HG03460 (cell line): ENCODE results near the gene MAD2L1.
A peak's percentile ranks its signal among the peaks of the same experiment; 100 is the strongest.

ENCODE experiments used
- ATAC-seq: cut with Tn5 transposase; IDR thresholded peaks from one replicate; pipeline ENCODE4 v1.9.1; 2021; ENCODE audit not compliant: unreplicated experiment

MAD2L1 gene

GRCh38 chr4:120059036-120059435 lies 7.6 kb downstream of the MAD2L1 start:
- ATAC-seq: no peak

- no peak for ATAC-seq
Observed at GRCh38 chr4:120057416-120057815, 9.2 kb downstream of the MAD2L1 start.

GRCh38 chr4:120056246-120056645 lies 10.4 kb downstream of the MAD2L1 start:
- no peak for ATAC-seq

DNA sequence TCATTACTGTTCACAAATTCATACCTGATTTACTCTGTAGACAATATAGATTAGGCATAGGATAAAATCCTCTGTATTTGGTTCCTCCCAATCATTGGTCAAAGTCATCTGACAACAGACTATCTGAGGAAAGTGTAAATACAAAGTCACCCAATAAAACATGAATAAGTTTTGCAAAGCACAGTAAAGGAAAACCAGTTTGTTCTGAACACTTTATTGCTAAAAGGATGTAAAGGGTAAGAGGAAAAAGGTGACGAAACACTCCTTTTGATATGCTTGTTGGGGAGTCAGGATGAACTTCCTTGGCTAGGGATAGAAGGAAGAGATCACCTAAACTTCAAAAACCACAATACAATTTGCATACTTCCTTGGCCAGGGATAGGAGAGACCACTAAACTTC lies 10.9 kb downstream of the MAD2L1 start:
- ATAC-seq: no peak

DNA sequence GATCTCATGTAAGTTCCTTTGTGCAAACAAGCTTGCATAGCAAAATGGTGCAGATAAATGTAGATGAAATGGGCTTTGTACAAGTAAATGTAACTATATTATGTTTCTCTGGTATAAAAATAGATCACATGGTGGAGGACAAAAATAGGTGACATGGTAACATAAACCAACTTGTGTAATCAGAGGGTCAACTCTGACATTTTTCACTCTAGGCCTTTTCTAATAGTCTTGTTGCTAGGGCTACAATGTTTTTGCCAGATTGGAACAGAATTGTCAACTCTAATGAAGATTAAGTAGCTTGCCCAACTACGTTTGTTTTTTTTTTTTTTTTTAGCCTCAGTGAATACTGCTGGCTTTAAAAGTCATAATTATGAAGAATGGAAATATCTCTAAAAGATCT lies 11.5 kb downstream of the MAD2L1 start:
- ATAC-seq: no peak

GRCh38 chr4:120053911-120054310 lies 12.7 kb downstream of the MAD2L1 start:
- peak; percentile 45 for ATAC-seq

GRCh38 chr4:120052856-120053255 lies 13.8 kb downstream of the MAD2L1 start:
- no peak for ATAC-seq

DNA sequence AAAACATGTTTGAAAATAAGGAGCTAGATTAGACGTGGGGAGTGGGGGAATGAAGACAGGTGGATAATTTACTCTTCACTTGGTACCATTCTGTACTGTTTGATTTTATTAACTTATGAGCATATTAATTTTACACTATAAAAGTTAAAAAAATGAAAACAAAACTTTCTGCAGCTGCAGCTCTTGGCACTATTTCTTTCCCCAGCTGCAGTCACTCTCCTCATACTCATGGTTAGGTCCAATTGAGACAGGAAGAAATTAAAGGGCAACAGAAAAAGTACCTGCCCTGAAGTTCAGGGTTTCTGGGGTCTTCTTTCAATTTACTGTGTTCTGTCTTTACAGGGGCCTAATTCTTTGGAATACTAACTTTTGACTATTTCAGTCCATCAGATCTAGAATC lies 15.4 kb downstream of the MAD2L1 start:
- no peak for ATAC-seq

DNA sequence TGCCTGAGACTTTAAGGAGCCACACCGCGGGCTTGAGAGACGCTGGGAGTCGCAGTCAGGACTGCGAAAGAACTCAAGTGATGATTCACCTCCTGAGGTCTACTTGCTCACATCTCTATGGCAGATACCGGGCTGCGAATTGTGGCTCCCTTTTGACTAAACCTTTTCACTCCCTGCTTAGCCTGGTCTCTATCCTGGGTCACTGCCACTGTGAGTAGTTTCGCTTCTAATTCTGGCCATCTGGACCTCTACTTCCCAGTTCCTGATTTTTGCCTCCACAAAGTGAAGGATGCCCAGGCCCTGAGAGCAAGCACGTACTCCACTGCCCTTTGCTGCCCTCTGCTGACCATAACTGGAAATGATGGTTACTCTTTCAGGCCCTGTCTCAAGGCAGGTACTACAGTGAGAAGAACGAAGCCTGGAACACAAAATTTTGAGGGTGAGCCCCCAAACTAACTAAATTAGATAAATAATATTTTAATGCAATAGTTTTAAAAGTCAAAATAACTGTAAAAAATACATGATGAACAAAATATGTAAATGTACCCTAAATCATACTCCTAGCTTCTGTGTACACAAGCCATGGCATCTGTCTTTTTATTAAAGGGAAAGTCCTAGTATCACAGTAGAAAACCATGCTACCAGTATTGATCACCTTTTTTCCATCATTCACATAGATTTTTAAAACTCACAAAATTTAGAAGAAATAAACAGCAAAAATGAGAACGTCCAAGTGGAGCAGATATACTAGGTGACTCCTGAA lies 16.7 kb downstream of the MAD2L1 start:
- peak; percentile 89 for ATAC-seq

GRCh38 chr4:120043828-120044227 lies 22.8 kb downstream of the MAD2L1 start:
- no peak for ATAC-seq

GRCh38 chr4:120037411-120037810 lies 29.2 kb downstream of the MAD2L1 start:
- ATAC-seq: no peak

- no peak for ATAC-seq
Observed at GRCh38 chr4:120034913-120035312, 31.7 kb downstream of the MAD2L1 start.

DNA sequence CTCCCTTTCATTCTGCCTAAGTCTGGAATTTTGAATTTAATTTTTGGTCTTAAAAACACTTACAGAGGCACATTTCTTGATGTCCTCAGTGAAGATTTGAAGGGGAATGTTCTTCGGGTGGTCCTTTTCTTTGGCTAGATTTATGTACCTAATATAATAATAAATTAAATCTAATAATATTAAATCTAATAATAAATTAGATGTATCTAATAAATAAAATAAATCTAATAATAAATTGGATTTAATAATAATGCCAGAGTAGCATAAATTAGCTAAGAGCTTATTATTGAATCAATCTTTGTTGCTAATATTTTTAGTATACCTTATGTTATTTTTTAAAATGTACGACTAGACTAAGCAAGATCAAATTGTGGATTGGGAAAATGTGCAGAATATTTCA lies 39.8 kb downstream of the MAD2L1 start:
- no peak for ATAC-seq

GRCh38 chr4:120025516-120025915 lies 41.1 kb downstream of the MAD2L1 start:
- ATAC-seq: no peak

- no peak for ATAC-seq
Observed at GRCh38 chr4:120018786-120019185, 47.9 kb downstream of the MAD2L1 start.

- ATAC-seq: no peak
Observed at GRCh38 chr4:120017939-120018692, 48.5 kb downstream of the MAD2L1 start.

GRCh38 chr4:120011725-120012124 lies 54.9 kb downstream of the MAD2L1 start:
- ATAC-seq: no peak

- ATAC-seq: no peak
Observed at GRCh38 chr4:120010646-120011045, 56.0 kb downstream of the MAD2L1 start.

DNA sequence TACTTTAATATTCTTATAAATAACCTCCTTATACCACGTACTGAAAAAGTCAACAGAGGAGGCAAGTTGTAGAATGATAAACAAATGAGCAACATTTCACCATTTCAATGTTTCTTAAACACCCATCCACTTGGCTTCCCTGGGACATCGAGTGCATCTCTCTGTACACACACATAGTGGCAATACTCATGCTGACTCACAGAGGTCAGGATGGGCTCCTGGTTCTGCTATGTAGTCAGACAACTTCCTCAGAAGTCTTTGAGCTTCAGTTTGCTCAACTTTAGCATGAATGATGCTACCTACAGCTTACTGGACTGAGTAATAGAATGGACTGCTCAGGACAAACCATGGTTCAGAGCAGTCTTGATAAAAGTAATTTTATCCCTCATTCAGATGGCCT lies 56.9 kb downstream of the MAD2L1 start:
- no peak for ATAC-seq

DNA sequence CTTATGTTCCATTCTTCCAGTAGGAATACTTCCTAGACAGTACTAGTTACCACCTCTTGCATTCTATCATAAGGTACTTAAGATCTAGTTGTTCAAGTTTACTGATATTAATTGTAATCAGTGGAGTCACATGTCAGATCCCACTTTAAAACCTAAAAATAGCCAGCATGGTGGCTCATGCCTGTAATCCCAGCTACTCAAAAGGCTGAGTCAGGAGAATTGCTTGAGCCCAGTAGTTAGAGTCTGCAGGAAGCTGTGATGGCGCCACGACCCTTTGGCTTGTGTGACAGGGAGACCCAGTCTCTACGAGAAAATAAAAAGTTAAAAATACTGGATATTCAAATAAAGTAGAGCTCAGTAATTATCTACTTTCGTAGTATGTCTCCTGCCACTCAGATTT lies 57.7 kb downstream of the MAD2L1 start:
- no peak for ATAC-seq

- ATAC-seq: no peak
Observed at GRCh38 chr4:120007896-120008436, 58.7 kb downstream of the MAD2L1 start.

- no peak for ATAC-seq
Observed at GRCh38 chr4:120007191-120007871, 59.3 kb downstream of the MAD2L1 start.
